HepG2 (cell line): ENCODE measurements around the gene CAPN6. TPM values are rescaled to one million over a fixed set of nuclear protein-coding genes. Genes with fewer than 3 reads are reported as not detected.

Experiments used
- IKZF1 ChIP-seq: fragments of 450-650 bp; IDR thresholded peaks from 2 replicates; pipeline ENCODE4 v1.7.1; 2016
- ZNF281 ChIP-seq: sonication (generic); formaldehyde crosslinking; IDR thresholded peaks from 2 replicates; pipeline ENCODE4 v1.4.0; 2020; ENCODE audit warnings: missing genetic modification reagents, borderline replicate concordance
- ZNF781 ChIP-seq: sonication (generic); formaldehyde crosslinking; IDR thresholded peaks from 2 replicates; pipeline ENCODE4 v1.5.1; 2020; ENCODE audit warnings: borderline replicate concordance, mild to moderate bottlenecking, missing genetic modification reagents; ENCODE audit errors: not compliant biosample characterization
- polyA plus RNA-seq, 8 experiments: library from polyadenylated mRNA; depleted of rRNA in 3 of 8; stranded (reverse) in 7 of 8; unstranded in 1 of 8; fragments of >200 nt; fragmentation: Illumina TruSeq in 4 of 8; extraction: Trizol in 4 of 8; gene quantifications; 2 replicates each; pipeline versions ENCODE4 v1.2.1 to v1.2.3, GENCODE V29; 2011 to 2016; ENCODE audit warnings: low read depth in 4 of 8, missing spikeins in 1 of 8, mixed read lengths in 1 of 8; ENCODE audit not compliant: insufficient read depth in 1 of 8
- total RNA-seq, 5 experiments: library from RNA; depleted of rRNA; stranded (reverse); fragments of >200 nt; fragmentation: Illumina TruSeq; extraction: Trizol; gene quantifications; 2 replicates each; pipeline ENCODE4 v1.2.3, GENCODE V29; 2016; ENCODE audit warnings: low read depth in 1 of 5
- TF ChIP-seq, protein P1 (sequence below): sonication (generic); formaldehyde crosslinking; IDR thresholded peaks from 2 replicates; pipeline ENCODE4 v1.4.0; 2020; ENCODE audit warnings: low read depth, missing genetic modification reagents

Gene CAPN6
- total and polyA plus RNA-seq, 2 of the 13 experiments (the other 11 are each of a cell fraction or from before 2014, with no cell fraction given) = not detected

DNA sequence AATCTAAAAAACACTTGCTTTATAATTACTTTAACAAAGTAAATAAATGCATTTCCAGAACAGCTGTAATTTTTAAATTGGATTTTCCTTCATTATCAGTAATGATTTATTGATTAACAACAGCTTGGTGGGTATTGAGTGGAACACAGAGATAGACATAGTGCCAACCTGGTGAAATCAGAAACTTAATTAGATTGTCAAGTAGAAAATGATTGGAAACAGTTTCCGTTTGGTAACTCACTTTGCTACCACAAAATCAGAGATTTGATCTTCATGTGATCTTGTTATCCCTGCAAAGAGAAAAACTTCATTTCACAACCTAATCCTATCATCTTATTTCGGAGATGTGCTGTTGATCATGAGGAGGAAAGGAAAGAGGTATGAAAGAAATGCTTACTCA is 70.8 kb downstream of the CAPN6 start (continued):
- TF ChIP-seq ZNF281 (CRISPR knock-in tag) (no peak), ZNF781 (CRISPR knock-in tag) (no peak), IKZF1 (no peak)
- TF ChIP-seq, protein P1, sequence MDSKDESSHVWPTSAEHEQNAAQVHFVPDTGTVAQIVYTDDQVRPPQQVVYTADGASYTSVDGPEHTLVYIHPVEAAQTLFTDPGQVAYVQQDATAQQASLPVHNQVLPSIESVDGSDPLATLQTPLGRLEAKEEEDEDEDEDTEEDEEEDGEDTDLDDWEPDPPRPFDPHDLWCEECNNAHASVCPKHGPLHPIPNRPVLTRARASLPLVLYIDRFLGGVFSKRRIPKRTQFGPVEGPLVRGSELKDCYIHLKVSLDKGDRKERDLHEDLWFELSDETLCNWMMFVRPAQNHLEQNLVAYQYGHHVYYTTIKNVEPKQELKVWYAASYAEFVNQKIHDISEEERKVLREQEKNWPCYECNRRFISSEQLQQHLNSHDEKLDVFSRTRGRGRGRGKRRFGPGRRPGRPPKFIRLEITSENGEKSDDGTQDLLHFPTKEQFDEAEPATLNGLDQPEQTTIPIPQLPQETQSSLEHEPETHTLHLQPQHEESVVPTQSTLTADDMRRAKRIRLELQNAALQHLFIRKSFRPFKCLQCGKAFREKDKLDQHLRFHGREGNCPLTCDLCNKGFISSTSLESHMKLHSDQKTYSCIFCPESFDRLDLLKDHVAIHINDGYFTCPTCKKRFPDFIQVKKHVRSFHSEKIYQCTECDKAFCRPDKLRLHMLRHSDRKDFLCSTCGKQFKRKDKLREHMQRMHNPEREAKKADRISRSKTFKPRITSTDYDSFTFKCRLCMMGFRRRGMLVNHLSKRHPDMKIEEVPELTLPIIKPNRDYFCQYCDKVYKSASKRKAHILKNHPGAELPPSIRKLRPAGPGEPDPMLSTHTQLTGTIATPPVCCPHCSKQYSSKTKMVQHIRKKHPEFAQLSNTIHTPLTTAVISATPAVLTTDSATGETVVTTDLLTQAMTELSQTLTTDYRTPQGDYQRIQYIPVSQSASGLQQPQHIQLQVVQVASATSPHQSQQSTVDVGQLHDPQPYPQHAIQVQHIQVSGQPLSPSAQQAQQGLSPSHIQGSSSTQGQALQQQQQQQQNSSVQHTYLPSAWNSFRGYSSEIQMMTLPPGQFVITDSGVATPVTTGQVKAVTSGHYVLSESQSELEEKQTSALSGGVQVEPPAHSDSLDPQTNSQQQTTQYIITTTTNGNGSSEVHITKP = no peak

Other genes with a start within 250 kb of the CAPN6 start
- gene PAK3, start 174.3 kb downstream of the CAPN6 start, total RNA-seq (2016; rRNA removed; fragmentation: Illumina TruSeq; extraction: Trizol) = not detected in 2 replicates
- gene PAK3, start 174.3 kb downstream of the CAPN6 start, polyA plus RNA-seq (2011; rRNA removed) = not detected in 2 replicates
- gene DCX, start 141.7 kb upstream of the CAPN6 start, total RNA-seq (2016; rRNA removed; fragmentation: Illumina TruSeq; extraction: Trizol) = not detected in 2 replicates
- not detected in 2 replicates for gene DCX, start 141.7 kb upstream of the CAPN6 start, polyA plus RNA-seq (2011; rRNA removed)
- not detected in 2 replicates for gene SERTM2, start 241.2 kb upstream of the CAPN6 start, total RNA-seq (2016; rRNA removed; fragmentation: Illumina TruSeq; extraction: Trizol)
- not detected in 2 replicates for gene SERTM2, start 241.2 kb upstream of the CAPN6 start, polyA plus RNA-seq (2011; rRNA removed)